Progenitor cell of endocrine pancreas (in vitro differentiated cells): Measurements from ENCODE around the gene MED28. TPM values are rescaled to one million over a fixed set of nuclear protein-coding genes. Genes with fewer than 3 reads are reported as not detected.
"Not testable (repeated sequence)": the region's sequence is repeated elsewhere in the genome, so short reads cannot be mapped to it uniquely, and the experiment has no call there.

Experiments
- DNase-seq: peaks from one replicate; pipeline ENCODE4 v3.0.0; 2021; ENCODE audit warnings: low spot score; ENCODE audit not compliant: unreplicated experiment
- H3K27ac Mint-ChIP-seq: 2 replicates; pipeline ENCODE4 v1.8.0; 2021; ENCODE audit warnings: mild to moderate bottlenecking, moderate library complexity, mixed read lengths
- H3K27me3 Mint-ChIP-seq: 2 replicates; pipeline ENCODE4 v1.8.0; 2021; ENCODE audit warnings: mixed read lengths
- H3K36me3 Mint-ChIP-seq: 2 replicates; pipeline ENCODE4 v1.8.0; 2022; ENCODE audit warnings: mixed read lengths; ENCODE audit not compliant: insufficient read depth
- H3K4me1 Mint-ChIP-seq: 2 replicates; pipeline ENCODE4 v1.8.0; 2021; ENCODE audit warnings: low read depth, mixed read lengths
- H3K4me3 Mint-ChIP-seq: 2 replicates; pipeline ENCODE4 v1.8.0; 2021; ENCODE audit warnings: low read depth, mild to moderate bottlenecking, moderate library complexity, mixed read lengths
- H3K9me3 Mint-ChIP-seq: 2 replicates; pipeline ENCODE4 v1.8.0; 2021; ENCODE audit warnings: low read depth, mixed read lengths
- CTCF ChIP-seq: fragments of 200-600 bp; sonication (generic); IDR thresholded peaks from one replicate; pipeline ENCODE4 v1.5.0; 2021; ENCODE audit warnings: antibody characterized with exemption, mild to moderate bottlenecking; ENCODE audit not compliant: unreplicated experiment
- long read RNA-seq: library from polyadenylated mRNA; unstranded; transcript quantifications from one replicate; pipeline ENCODE4 v2.0.0, GENCODE V29; 2020
- total RNA-seq: library from RNA; stranded (reverse); gene quantifications from 2 replicates; pipeline ENCODE4 v1.2.1, GENCODE V29; 2021

MED28 gene
- total RNA-seq: 108 and 115 TPM in 2 replicates
- long read RNA-seq, full-length matches to known transcripts: 532 of 561 reads
- long read RNA-seq, partial matches to known transcripts: 15 of 561 reads
- long read RNA-seq, other reads (novel, unspliced or antisense): 14 of 561 reads

GRCh38 chr4:17614416-17615299, at the start of gene MED28:
MED28 (plus strand) TSS chr4:17614641; CDS start chr4:17614655, 14 bp downstream.
- TF ChIP-seq CTCF: no peak
- H3K36me3 Mint-ChIP-seq: peaks cover 8% of the 10 kb centered on the region
- peaks cover 18% of the 10 kb centered on the region for H3K4me1 Mint-ChIP-seq
- H3K27me3 Mint-ChIP-seq: no peaks in the 10 kb centered on the region
- peak; percentile 93 for DNase-seq
- H3K4me3 Mint-ChIP-seq: peak within 1 kb of the TSS; percentile 93
- H3K27ac Mint-ChIP-seq: peak within 1 kb of the TSS; percentile 96
- no peaks in the 10 kb centered on the region for H3K9me3 Mint-ChIP-seq

GRCh38 chr4:17565846-17566245, 48.6 kb upstream of the MED28 start:
- TF ChIP-seq CTCF: no peak
- H3K9me3 Mint-ChIP-seq: no peaks in the 10 kb centered on the region
- H3K27me3 Mint-ChIP-seq: peaks cover 5% of the 10 kb centered on the region
- H3K36me3 Mint-ChIP-seq: no peaks in the 10 kb centered on the region
- H3K27ac Mint-ChIP-seq: no peak overlapping the region
- H3K4me3 Mint-ChIP-seq: no peak overlapping the region
- no peak for DNase-seq
- H3K4me1 Mint-ChIP-seq: peaks cover 13% of the 10 kb centered on the region

- Mint-ChIP-seq H3K27ac (no peak overlapping the region), H3K4me1 (peaks cover under 1% of the 10 kb centered on the region), H3K27me3 (peaks cover 5% of the 10 kb centered on the region), H3K36me3 (no peaks in the 10 kb centered on the region), H3K9me3 (no peaks in the 10 kb centered on the region), H3K4me3 (no peak overlapping the region)
- TF ChIP-seq CTCF: no peak
- DNase-seq: no peak
Measured at GRCh38 chr4:17567271-17567670, 47.2 kb upstream of the MED28 start.

- Mint-ChIP-seq H3K27me3 (no peaks in the 10 kb centered on the region), H3K9me3 (no peaks in the 10 kb centered on the region), H3K4me1 (peaks cover 18% of the 10 kb centered on the region), H3K4me3 (peak overlapping the region; percentile 39), H3K36me3 (no peaks in the 10 kb centered on the region), H3K27ac (no peak overlapping the region)
- no peak for TF ChIP-seq CTCF
- no peak for DNase-seq
Measured at GRCh38 chr4:17574206-17574605, 40.2 kb upstream of the MED28 start.

GRCh38 chr4:17575177-17575576, 39.3 kb upstream of the MED28 start:
- DNase-seq: not testable (repeated sequence)

More at GRCh38 chr4:17575177-17575576, 39.3 kb upstream of the MED28 start:
- not testable (repeated sequence) for H3K27me3 Mint-ChIP-seq, H3K27ac Mint-ChIP-seq, H3K4me3 Mint-ChIP-seq, H3K36me3 Mint-ChIP-seq, H3K9me3 Mint-ChIP-seq
- peaks cover 22% of the 10 kb centered on the region for H3K4me1 Mint-ChIP-seq
